Measurements from ENCODE around the gene XIAP. TPM values are rescaled to one million over a fixed set of nuclear protein-coding genes. Genes with fewer than 3 reads are reported as not detected.

XIAP gene
- total and polyA plus RNA-seq, 9 of the 15 experiments (the other 6 are each of a cell fraction or from before 2014, with no cell fraction given), result 5.7 to 40.5 (median 19.8) TPM

GRCh38 chrX:123923211-123923610 is 63.4 kb downstream of the XIAP start (continued):
- TF ChIP-seq FOXA1 (IDR thresholded peaks at IDR 0.05; ENCODE audit: borderline replicate concordance) (no peak), TAF15 (IDR thresholded peaks at IDR 0.05; ENCODE audit: low read depth, low read length) (no peak), REST (IDR thresholded peaks at IDR 0.05; ENCODE audit: borderline replicate concordance) (no peak), REST (CRISPR knock-in tag; IDR thresholded peaks at IDR 0.05; ENCODE audit: low read depth) (no peak), CREB3 (tag; conservative IDR thresholded peaks at IDR 0.05; ENCODE audit: low read depth) (no peak), HNRNPLL (IDR thresholded peaks at IDR 0.05; ENCODE audit: low read depth, low read length, poor library complexity, severe bottlenecking) (no peak), ZC3H8 (IDR thresholded peaks at IDR 0.05) (no peak)
